DMS79 treated with DMSO at 0.1 percent for 48 hours (cell line): ENCODE measurements around the gene KXD1.
"Not testable (repeated sequence)": the region's sequence is repeated elsewhere in the genome, so short reads cannot be mapped to it uniquely, and the experiment has no call there.

ENCODE experiments used
- DNase-seq: peaks from one replicate; lab custom pipeline; 2025; lab: John Stamatoyannopoulos, UW

KXD1 gene

GRCh38 chr19:18557411-18558201 lies at the start of gene KXD1:
Gene KXD1, plus strand, starts transcription at chr19:18557870. Its CDS starts 4,187 bp downstream, at chr19:18562057.
- DNase-seq: peak; percentile 96

- no peak for DNase-seq
These were observed 49.1 kb upstream of the KXD1 start for GRCh38 chr19:18508585-18508984.

GRCh38 chr19:18510216-18510615 lies 47.5 kb upstream of the KXD1 start:
- no peak for DNase-seq

GRCh38 chr19:18513868-18514267 lies 43.8 kb upstream of the KXD1 start:
- DNase-seq: no peak

GRCh38 chr19:18514800-18515682 lies 42.6 kb upstream of the KXD1 start:
- peak; percentile 27 for DNase-seq

GRCh38 chr19:18515959-18516358 lies 41.7 kb upstream of the KXD1 start:
- no peak for DNase-seq

GRCh38 chr19:18517606-18518005 lies 40.1 kb upstream of the KXD1 start:
- no peak for DNase-seq

- no peak for DNase-seq
These were observed 39.0 kb upstream of the KXD1 start for GRCh38 chr19:18518639-18519038.

GRCh38 chr19:18519962-18520847 lies 37.5 kb upstream of the KXD1 start:
- DNase-seq: peak; percentile 65

GRCh38 chr19:18520848-18521691 lies 36.6 kb upstream of the KXD1 start:
- DNase-seq: no peak

GRCh38 chr19:18521692-18522123 lies 36.0 kb upstream of the KXD1 start, which contains the start of gene ELL:
Gene ELL, minus strand, starts transcription at chr19:18522070. Its CDS starts 15 bp downstream, at chr19:18522055.
- no peak for DNase-seq

GRCh38 chr19:18522124-18522861 lies 35.4 kb upstream of the KXD1 start:
- peak; percentile 99 for DNase-seq

- not testable (repeated sequence) for DNase-seq
These were observed 34.7 kb upstream of the KXD1 start for GRCh38 chr19:18522862-18523440.

GRCh38 chr19:18523841-18524240 lies 33.8 kb upstream of the KXD1 start:
- no peak for DNase-seq

- no peak for DNase-seq
These were observed 31.4 kb upstream of the KXD1 start for GRCh38 chr19:18526316-18526715.

- DNase-seq: no peak
These were observed 27.9 kb upstream of the KXD1 start for GRCh38 chr19:18529782-18530181.

- DNase-seq: no peak
These were observed 26.2 kb upstream of the KXD1 start for GRCh38 chr19:18531485-18531884.

GRCh38 chr19:18532168-18532890 lies 25.3 kb upstream of the KXD1 start:
- no peak for DNase-seq

GRCh38 chr19:18533058-18533457 lies 24.6 kb upstream of the KXD1 start:
- no peak for DNase-seq
